CD4-positive, CD25-positive, alpha-beta regulatory T cell (primary cell): ENCODE results near the gene KRTAP12-2. TPM values are rescaled to one million over a fixed set of nuclear protein-coding genes. Genes with fewer than 3 reads are reported as not detected.
"Not testable (repeated sequence)": the region's sequence is repeated elsewhere in the genome, so short reads cannot be mapped to it uniquely, and the experiment has no call there.

Source experiments
- ATAC-seq, 2 donors: fragments of 150-1000 bp; cut with Tn5 transposase; one replicate each; pipeline ENCODE4 v1.10.0; 2021; ENCODE audit warnings: low read depth in 2 of 2, moderate number of reproducible peaks in 2 of 2, moderate library complexity in 1 of 2
- DNase-seq, 3 donors: peaks; one replicate each; pipeline versions ENCODE4 v3.0.0 to v3.0.0-alpha.2; 2012 to 2022; ENCODE audit warnings: mixed read lengths in 1 of 3
- H3K27ac ChIP-seq: one replicate; pipeline ENCODE4 v1.7.0; 2013; ENCODE audit warnings: mild to moderate bottlenecking, low read length; ENCODE audit not compliant: insufficient read depth, poor library complexity, severe bottlenecking
- H3K27me3 ChIP-seq: one replicate; pipeline ENCODE4 v1.7.0; 2013; ENCODE audit warnings: low read length; ENCODE audit not compliant: control insufficient read depth, insufficient read depth
- H3K36me3 ChIP-seq: one replicate; pipeline ENCODE4 v1.7.0; 2013; ENCODE audit warnings: mild to moderate bottlenecking, low read length, moderate library complexity; ENCODE audit not compliant: control insufficient read depth, insufficient read depth
- H3K4me1 ChIP-seq: 2 replicates; pipeline ENCODE4 v1.7.0; 2013; ENCODE audit warnings: mild to moderate bottlenecking, low read length; ENCODE audit not compliant: insufficient read depth, control insufficient read depth, poor library complexity, severe bottlenecking
- H3K4me3 ChIP-seq: one replicate; pipeline ENCODE4 v1.7.0; 2013; ENCODE audit warnings: low read depth, mild to moderate bottlenecking, low read length, moderate library complexity
- H3K9me3 ChIP-seq, 2 experiments: 1 replicate in 1 of 2; 2 replicates in 1 of 2; pipeline ENCODE4 v1.7.0; 2013; ENCODE audit warnings: low read length in 2 of 2, mild to moderate bottlenecking in 1 of 2, moderate library complexity in 1 of 2; ENCODE audit not compliant: control insufficient read depth in 2 of 2
- H3K27ac Mint-ChIP-seq, 3 donors: one replicate each; pipeline ENCODE4 v1.8.0; 2020 to 2022; ENCODE audit warnings: mild to moderate bottlenecking in 3 of 3, mixed read lengths in 3 of 3, moderate library complexity in 2 of 3
- H3K27me3 Mint-ChIP-seq: one replicate; pipeline ENCODE4 v1.8.0; 2022; ENCODE audit warnings: mild to moderate bottlenecking, mixed read lengths
- H3K36me3 Mint-ChIP-seq: one replicate; pipeline ENCODE4 v1.8.0; 2020; ENCODE audit warnings: mixed read lengths
- H3K4me1 Mint-ChIP-seq, 4 donors: one replicate each; pipeline ENCODE4 v1.8.0; 2020 to 2022; ENCODE audit warnings: mixed read lengths in 4 of 4, mild to moderate bottlenecking in 1 of 4
- H3K4me3 Mint-ChIP-seq, 4 donors: one replicate each; pipeline ENCODE4 v1.8.0; 2020 to 2022; ENCODE audit warnings: mild to moderate bottlenecking in 4 of 4, mixed read lengths in 4 of 4, moderate library complexity in 3 of 4
- H3K9me3 Mint-ChIP-seq, 7 donors: one replicate each; pipeline ENCODE4 v1.8.0; 2020 to 2022; ENCODE audit warnings: mixed read lengths in 7 of 7, mild to moderate bottlenecking in 3 of 7, moderate library complexity in 2 of 7
- polyA plus RNA-seq, 4 donors: library from polyadenylated mRNA; unstranded; fragments of 300-500 nt; fragmentation: Illumina TruSeq; gene quantifications; one replicate each; pipeline ENCODE4 v1.2.3, GENCODE V29; 2021
- total RNA-seq: library from RNA; stranded (reverse); gene quantifications from one replicate; pipeline ENCODE4 v1.2.3, GENCODE V29; 2022

KRTAP12-2 gene
- total and polyA plus RNA-seq, 5 donors from 2014 or later, result not detected

- Mint-ChIP-seq H3K36me3 (no peaks in the 10 kb centered on the region), H3K9me3 (peaks cover 0 to 5% (median 0%) of the 10 kb centered on the region in 7 donors), H3K27ac (peak overlapping the region in 1 of 3 donors; percentile 20), H3K27me3 (peaks cover 4% of the 10 kb centered on the region), H3K4me1 (peaks cover 0 to 17% (median 0%) of the 10 kb centered on the region in 4 donors), H3K4me3 (no peak overlapping the region)
- Histone ChIP-seq H3K27me3 (no peaks in the 10 kb centered on the region), H3K9me3 (peaks cover 1 to 2% of the 10 kb centered on the region in 2 experiments), H3K4me1 (no peaks in the 10 kb centered on the region), H3K27ac (no peak overlapping the region), H3K4me3 (no peak overlapping the region), H3K36me3 (no peaks in the 10 kb centered on the region)
- DNase-seq, result no peak
- no peak for ATAC-seq
Measured at GRCh38 chr21:44650265-44650972, 16.3 kb downstream of the KRTAP12-2 start.

- no peak for ATAC-seq
- no peaks in the 10 kb centered on the region for H3K4me1 ChIP-seq
- H3K4me1 Mint-ChIP-seq, result peaks cover 0 to 11% (median 0%) of the 10 kb centered on the region in 4 donors
Measured at GRCh38 chr21:44649521-44650100, 17.1 kb downstream of the KRTAP12-2 start.

GRCh38 chr21:44648557-44649311, 18.0 kb downstream of the KRTAP12-2 start:
- no peak overlapping the region for H3K4me3 ChIP-seq
- peaks cover 16 to 18% of the 10 kb centered on the region in 2 experiments for H3K9me3 ChIP-seq
- no peak for DNase-seq
- H3K27me3 Mint-ChIP-seq, result peaks cover 4% of the 10 kb centered on the region
- no peaks in the 10 kb centered on the region for H3K27me3 ChIP-seq
- H3K4me1 ChIP-seq, result no peaks in the 10 kb centered on the region
- H3K36me3 Mint-ChIP-seq, result no peaks in the 10 kb centered on the region
- no peak overlapping the region for H3K4me3 Mint-ChIP-seq
- peaks cover 0 to 3% (median 0%) of the 10 kb centered on the region in 4 donors for H3K4me1 Mint-ChIP-seq
- H3K36me3 ChIP-seq, result no peaks in the 10 kb centered on the region
- peak overlapping the region in 1 of 3 donors; percentile 26 for H3K27ac Mint-ChIP-seq
- H3K9me3 Mint-ChIP-seq, result peaks cover 0 to 17% (median 6%) of the 10 kb centered on the region in 7 donors
- no peak for ATAC-seq
- H3K27ac ChIP-seq, result no peak overlapping the region

More at GRCh38 chr21:44649521-44650100, 17.1 kb downstream of the KRTAP12-2 start:
- DNase-seq, result no peak
- Mint-ChIP-seq H3K36me3 (no peaks in the 10 kb centered on the region), H3K27me3 (peaks cover 4% of the 10 kb centered on the region), H3K9me3 (peaks cover 0 to 12% (median 5%) of the 10 kb centered on the region in 7 donors), H3K27ac (no peak overlapping the region), H3K4me3 (no peak overlapping the region)
- H3K27me3 ChIP-seq, result no peaks in the 10 kb centered on the region
- H3K9me3 ChIP-seq, result peaks cover 8 to 9% of the 10 kb centered on the region in 2 experiments
- no peak overlapping the region for H3K27ac ChIP-seq
- no peaks in the 10 kb centered on the region for H3K36me3 ChIP-seq
- H3K4me3 ChIP-seq, result no peak overlapping the region

- Histone ChIP-seq H3K4me3 (no peak overlapping the region), H3K27me3 (no peaks in the 10 kb centered on the region), H3K27ac (no peak overlapping the region), H3K9me3 (peaks cover 19 to 20% of the 10 kb centered on the region in 2 experiments), H3K36me3 (no peaks in the 10 kb centered on the region), H3K4me1 (no peaks in the 10 kb centered on the region)
- ATAC-seq (no peak), DNase-seq (no peak)
- H3K27me3 Mint-ChIP-seq, result no peaks in the 10 kb centered on the region
- H3K9me3 Mint-ChIP-seq, result peaks cover 4 to 27% (median 9%) of the 10 kb centered on the region in 7 donors
- H3K27ac Mint-ChIP-seq, result peak overlapping the region in 1 of 3 donors; percentile 38
- H3K4me1 Mint-ChIP-seq, result no peaks in the 10 kb centered on the region
- H3K4me3 Mint-ChIP-seq, result no peak overlapping the region
- no peaks in the 10 kb centered on the region for H3K36me3 Mint-ChIP-seq
Measured at GRCh38 chr21:44647222-44647552, 19.5 kb downstream of the KRTAP12-2 start.

- not testable (repeated sequence) for H3K4me3 Mint-ChIP-seq, DNase-seq, H3K27ac ChIP-seq, H3K4me3 ChIP-seq, ATAC-seq, H3K36me3 Mint-ChIP-seq, H3K27me3 ChIP-seq, H3K4me1 Mint-ChIP-seq, H3K27me3 Mint-ChIP-seq, H3K36me3 ChIP-seq, H3K4me1 ChIP-seq
- peak within 1 kb of the TSS in 1 of 3 donors; percentile 38 for H3K27ac Mint-ChIP-seq
- H3K9me3 ChIP-seq, result peaks cover 19 to 20% of the 10 kb centered on the region in 2 experiments
- peaks cover 4 to 30% (median 11%) of the 10 kb centered on the region in 7 donors for H3K9me3 Mint-ChIP-seq
Measured at GRCh38 chr21:44646366-44647221, 20.1 kb downstream of the KRTAP12-2 start, which contains the start of gene KRTAP10-11. TSS of gene KRTAP10-11 (plus strand) at chr21:44646414. CDS start at chr21:44646459, 45 bp downstream.

GRCh38 chr21:44644878-44645277, 21.8 kb downstream of the KRTAP12-2 start:
- Mint-ChIP-seq H3K9me3 (peaks cover 4 to 37% (median 17%) of the 10 kb centered on the region in 7 donors), H3K36me3 (no peaks in the 10 kb centered on the region), H3K4me1 (no peaks in the 10 kb centered on the region), H3K4me3 (peak overlapping the region in 1 of 4 donors; percentile 68), H3K27me3 (no peaks in the 10 kb centered on the region), H3K27ac (no peak overlapping the region)
- Histone ChIP-seq H3K36me3 (no peaks in the 10 kb centered on the region), H3K27ac (no peak overlapping the region), H3K4me3 (no peak overlapping the region), H3K4me1 (no peaks in the 10 kb centered on the region), H3K27me3 (peaks cover 4% of the 10 kb centered on the region), H3K9me3 (peaks cover 20 to 27% of the 10 kb centered on the region in 2 experiments)
- DNase-seq (no peak), ATAC-seq (no peak)

- peaks cover 4 to 37% (median 17%) of the 10 kb centered on the region in 7 donors for H3K9me3 Mint-ChIP-seq
- peaks cover 20 to 27% of the 10 kb centered on the region in 2 experiments for H3K9me3 ChIP-seq
- H3K27me3 ChIP-seq, result peaks cover 4% of the 10 kb centered on the region
Measured at GRCh38 chr21:44643741-44644310, 22.9 kb downstream of the KRTAP12-2 start.

More at GRCh38 chr21:44643741-44644310, 22.9 kb downstream of the KRTAP12-2 start:
- H3K27ac Mint-ChIP-seq, result peak overlapping the region in 1 of 3 donors; percentile 45
- DNase-seq, result no peak
- Histone ChIP-seq H3K4me1 (no peaks in the 10 kb centered on the region), H3K36me3 (no peaks in the 10 kb centered on the region), H3K27ac (no peak overlapping the region), H3K4me3 (no peak overlapping the region)
- H3K4me1 Mint-ChIP-seq, result no peaks in the 10 kb centered on the region
- ATAC-seq, result no peak
- H3K36me3 Mint-ChIP-seq, result no peaks in the 10 kb centered on the region
- H3K27me3 Mint-ChIP-seq, result no peaks in the 10 kb centered on the region
- H3K4me3 Mint-ChIP-seq, result no peak overlapping the region
